NCI-H1436 (cell line): ENCODE results near the gene KCNMB3.
"Not testable (repeated sequence)": the region's sequence is repeated elsewhere in the genome, so short reads cannot be mapped to it uniquely, and the experiment has no call there.

ENCODE experiments used
- DNase-seq: peaks from one replicate; lab custom pipeline; 2025; lab: John Stamatoyannopoulos, UW

The KCNMB3 gene

GRCh38 chr3:179264449-179264848, 13.5 kb upstream of the KCNMB3 start:
- no peak for DNase-seq

DNA sequence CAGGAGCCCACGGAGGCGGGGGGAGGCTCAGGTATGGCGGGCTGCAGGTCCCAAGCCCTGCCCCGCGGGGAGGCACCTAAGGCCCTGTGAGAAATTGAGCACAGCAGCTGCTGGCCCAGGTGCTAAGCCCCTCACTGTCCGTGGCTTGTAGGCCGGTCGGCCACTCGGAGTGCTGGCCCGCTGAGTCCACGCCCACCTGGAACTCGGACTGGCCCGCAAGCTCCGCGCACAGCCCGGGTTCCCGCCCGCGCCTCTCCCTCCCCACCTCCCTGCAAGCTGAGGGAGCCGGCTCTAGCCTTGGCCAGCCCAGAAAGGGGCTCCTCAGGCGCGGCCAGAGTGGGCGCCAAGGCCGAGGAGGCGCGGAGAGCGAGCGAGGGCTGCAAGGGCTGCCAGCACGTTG, 12.2 kb upstream of the KCNMB3 start:
- no peak for DNase-seq

DNA sequence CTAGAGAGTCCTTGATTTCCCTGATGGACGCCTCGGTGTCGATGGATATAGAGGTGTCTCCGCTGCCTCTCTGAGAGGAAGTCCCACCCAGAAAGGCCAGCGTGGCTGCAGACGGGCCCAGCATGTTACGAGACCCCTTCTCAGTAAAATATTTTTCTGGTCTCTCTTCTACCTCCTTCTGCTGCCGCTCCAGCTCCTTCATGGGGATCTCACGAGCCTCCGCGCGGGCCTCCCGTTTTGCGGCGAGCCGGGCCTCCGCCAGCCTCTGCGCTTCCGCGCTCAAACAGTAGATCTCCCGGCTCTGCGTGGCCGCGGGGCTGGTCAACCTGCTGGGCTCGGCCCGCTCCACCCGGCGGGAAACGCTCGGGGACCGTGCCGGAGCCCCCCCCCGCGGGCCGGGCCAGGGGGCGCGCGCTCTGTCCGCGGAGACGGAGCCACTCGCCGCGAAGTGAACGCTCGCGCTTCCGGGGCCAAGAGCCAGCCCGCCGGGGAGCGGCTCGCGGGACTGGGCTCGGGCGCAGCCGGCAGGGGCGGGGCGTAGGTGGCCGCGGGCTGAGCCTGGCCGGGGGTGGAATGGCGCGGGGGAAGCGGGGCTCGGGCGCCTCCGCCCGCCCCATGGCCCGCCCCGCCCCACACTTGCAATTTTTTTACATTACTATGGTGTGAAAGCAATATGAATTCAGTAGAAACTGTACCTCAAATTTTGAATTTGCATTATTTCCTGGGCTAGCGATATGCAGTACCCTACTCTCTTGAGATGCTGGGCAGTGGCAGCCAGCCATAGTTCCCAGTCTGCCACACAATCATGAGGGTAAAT, 10.2 kb upstream of the KCNMB3 start:
- DNase-seq = peak; percentile 70

DNA sequence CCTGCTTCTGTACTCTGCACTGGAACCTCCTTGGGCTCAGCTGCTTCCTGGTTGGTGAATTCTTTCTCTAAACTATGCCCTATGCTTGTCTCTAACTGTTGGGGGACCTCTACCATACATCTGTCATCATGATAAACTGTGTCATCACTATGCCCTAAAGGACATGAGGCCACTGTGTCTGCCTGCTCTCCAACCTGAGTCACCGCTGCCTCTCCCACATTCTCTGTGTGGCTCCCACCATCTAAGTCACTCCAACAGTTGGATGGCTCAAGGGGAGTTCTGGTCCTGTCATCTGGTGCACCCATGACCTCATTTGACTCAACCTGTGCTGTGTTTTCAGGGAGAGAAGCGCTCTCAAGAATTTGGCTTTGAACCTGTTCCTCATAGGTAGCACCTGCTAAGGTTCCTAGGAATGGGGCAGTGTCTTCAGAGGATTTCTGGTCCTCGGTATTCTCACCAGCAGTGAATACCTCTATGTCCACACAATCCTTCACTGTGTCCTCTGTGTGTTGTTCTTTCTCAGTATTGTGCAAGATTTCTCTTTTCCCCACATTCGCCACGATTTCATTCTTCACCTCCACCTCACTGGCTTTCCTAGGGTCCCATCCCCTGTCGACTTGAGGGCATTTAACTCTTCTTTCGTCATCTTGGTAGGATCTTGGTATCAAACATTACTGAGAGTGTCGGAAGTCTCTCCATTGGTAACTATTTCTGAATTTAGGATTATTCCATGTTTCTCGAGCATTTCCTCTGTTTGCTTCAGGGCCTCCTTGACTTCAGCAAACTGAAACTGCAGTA, 9.2 kb upstream of the KCNMB3 start:
- not testable (repeated sequence) for DNase-seq

DNA sequence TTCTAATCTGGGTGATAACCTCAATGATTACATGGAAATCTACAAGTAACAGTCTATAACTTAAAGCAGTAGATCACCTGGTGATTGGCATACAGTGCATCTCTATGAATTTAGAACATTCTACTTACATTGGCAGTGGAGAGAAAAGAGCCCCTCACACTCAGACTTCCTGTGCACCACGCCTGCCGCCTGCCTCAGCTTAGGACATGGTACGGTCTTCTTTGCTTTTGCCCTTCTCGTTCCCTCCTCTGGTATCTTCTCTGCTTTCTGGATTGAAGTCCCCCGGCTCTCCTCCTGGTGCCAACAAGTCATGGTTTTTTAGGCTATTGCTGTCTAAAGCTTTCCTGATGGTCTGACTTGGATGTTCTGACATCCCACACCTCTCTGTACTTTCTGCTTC, 7.9 kb upstream of the KCNMB3 start:
- DNase-seq = no peak

DNA sequence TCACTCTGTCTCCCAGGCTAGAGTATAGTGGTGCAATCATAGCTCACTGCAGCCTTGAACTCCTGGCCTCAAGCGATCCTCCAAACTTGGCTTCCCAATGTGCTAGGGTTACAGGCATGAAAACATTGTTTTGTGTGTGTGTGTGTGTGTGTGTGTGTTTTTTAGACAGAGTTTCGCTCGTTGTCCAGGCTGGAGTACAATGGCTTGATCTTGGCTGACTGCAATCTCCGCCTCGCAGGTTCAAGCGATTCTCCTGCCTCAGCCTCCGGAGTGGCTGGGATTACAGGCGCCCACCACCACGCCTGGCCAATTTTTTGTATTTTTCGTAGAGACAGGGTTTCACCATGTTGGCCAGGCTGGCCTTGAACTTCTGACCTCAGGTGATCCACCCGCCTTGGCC, 6.8 kb upstream of the KCNMB3 start:
- not testable (repeated sequence) for DNase-seq

DNA sequence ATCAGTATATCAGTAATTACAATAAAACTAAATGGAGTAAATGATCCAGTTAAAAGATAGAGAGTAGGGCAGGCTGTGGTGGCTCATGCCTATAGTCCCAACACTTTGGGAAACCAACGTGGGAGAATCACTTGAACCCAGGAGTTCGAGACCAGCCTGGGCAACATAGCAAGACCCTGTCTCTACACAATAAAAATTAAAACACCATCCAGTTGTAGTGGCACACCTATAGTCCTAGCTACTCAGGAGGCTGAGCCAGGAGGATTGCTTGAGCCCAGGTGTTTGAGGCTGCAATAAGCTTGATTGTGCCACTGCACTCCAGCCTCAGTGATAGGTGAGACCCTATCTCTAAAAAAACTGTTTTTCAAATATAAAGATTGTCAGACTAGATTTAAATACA, 5.9 kb upstream of the KCNMB3 start:
- no peak for DNase-seq

GRCh38 chr3:179247289-179248015, 3.5 kb downstream of the KCNMB3 start:
- no peak for DNase-seq

DNA sequence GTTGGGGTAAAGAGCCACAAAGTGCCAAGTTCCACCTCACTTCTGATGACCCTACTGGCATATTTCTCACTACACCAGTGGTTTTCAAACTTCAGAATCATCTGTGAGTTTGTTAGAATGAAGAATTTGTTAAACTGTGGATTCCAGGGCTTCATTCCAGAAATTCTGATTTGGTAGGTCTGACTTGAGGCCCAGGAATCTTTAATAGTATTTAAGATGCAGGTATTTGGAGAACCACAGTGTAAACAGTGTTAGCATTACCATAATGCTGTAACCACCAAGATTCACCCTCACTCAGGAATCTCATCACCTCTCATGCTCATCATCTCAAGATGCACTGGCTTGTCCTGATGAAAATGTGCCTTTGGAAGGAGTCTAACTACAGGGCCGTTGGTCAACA, 6.0 kb downstream of the KCNMB3 start:
- no peak for DNase-seq

DNA sequence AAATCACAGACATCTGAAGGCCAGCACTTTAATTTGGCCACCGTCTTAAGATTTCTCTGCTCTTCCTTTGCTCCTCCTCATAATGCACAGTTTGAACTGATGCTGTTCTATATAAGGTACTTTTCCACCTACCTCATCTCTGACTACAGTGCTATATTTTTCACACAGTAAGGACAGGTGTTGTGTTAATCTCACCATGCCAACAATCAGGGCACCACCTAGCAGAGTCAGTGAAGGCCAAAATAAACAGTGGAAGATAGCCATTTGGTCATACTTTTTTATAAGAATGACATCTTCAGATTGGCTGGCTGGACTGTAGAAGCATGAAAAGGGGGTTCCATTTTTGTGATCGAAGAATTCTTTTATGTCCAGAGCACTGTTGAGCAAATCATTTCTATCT, 8.1 kb downstream of the KCNMB3 start:
- DNase-seq = not testable (repeated sequence)

DNA sequence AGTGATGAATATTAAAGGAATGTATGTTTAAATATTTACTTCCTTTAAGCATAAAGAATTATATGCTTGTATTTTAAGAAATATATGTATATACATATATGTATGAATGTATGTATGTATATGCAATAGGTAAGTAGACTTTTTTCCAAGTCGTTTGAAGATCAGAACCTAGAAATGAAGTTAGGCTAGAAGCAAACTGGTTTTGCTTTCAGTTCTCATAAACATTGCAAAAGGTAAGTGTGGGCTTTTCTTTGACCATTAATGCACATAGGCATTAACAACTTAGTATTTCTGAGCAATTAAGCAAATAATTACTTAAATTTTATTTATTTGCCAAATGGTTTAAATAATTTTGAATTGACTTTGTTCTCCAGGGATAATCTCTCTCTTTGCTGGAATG, 10.6 kb downstream of the KCNMB3 start:
- DNase-seq = not testable (repeated sequence)

DNA sequence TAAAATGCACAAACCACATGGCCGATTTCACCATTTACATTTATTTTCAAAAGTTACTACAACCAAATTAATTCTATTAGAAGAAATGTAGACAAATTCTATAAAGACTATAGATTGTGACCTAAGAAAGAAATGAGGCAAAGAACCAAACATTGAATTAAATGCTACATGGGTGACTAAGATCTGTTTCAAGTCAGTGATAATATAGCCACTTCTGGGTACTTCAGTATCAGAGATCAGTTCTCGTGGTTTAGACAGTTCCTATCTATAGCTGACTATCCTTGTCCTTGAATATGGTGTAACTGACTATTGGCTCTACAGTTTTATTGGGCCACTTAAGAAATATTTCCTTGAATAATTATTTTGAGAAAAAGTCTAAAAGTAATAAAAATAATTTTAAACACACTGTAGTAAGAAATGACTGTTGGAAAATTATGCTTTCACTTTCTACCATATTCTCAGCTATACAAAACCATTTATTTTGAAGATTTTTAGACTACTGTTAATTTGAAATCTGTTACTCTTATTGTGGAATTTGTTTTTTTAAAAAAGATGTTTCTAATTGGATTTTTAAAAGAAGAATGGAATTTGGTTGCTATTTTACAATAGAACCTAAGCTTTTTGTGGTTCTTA, 14.1 kb downstream of the KCNMB3 start:
- DNase-seq = no peak

DNA sequence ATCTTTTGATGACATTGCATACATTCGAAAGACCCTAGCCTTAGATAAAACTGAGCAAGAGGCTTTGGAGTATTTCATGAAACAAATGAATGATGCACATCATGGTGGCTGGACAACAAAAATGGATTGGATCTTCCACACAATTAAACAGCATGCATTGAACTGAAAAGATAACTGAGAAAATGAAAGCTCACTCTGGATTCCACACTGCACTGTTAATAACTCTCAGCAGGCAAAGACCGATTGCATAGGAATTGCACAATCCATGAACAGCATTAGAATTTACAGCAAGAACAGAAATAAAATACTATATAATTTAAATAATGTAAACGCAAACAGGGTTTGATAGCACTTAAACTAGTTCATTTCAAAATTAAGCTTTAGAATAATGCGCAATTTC, 16.7 kb downstream of the KCNMB3 start:
- no peak for DNase-seq

DNA sequence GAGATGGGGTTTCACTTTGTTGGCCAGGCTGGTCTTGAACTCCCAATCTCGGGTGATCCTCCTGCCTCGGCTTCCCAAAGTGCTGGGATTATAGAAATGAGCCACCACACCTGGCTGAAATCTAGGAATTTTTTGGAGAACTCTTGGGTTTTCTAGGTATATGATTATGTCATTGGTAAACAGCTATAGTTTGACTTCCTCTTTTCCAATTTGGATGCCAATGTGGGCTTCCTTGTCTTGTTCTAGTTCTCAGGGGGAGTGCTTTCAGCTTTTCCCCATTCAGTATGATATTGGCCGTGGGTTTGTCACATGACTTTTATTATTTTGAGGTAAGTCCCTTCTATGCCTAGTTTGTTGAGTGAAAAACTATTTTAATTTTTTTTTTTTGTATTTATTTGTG, 17.9 kb downstream of the KCNMB3 start:
- DNase-seq = no peak

DNA sequence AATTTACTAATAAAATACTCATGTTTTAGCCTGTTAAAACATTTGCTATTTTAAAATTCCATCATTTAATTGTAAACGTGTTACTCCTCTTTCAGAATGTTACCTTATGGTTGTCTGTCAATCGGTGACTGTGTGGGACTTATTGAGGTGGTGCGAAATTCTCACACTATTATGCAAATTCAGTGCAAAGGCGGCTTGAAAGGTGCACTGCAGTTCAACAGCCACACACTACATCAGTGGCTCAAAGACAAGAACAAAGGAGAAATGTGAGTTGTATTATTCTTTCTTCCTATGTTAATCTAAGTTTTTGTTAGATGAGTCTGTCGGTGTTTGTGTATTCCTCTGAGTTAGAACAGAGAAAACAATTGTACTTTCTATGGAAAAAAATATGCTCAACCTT, 21.7 kb downstream of the KCNMB3 start:
- DNase-seq = no peak

DNA sequence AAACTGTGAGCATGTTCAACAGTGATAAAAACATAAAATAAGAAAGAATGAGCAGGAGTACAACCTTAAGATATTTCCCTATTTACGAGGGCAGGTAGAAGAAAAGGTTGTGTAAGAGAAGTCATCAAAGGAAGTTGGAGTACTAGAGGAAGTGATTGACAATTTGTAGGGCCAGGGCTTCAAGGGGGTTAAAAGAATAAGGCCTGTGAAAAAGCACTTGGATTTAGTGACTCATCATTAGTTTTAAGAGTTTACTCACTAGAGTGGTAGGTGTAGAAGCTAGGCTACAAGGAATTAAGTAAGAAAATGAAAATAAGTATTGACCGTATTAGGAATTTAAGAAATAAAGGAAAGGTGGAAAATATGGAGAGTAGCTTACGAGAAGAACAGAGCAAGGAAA, 23.6 kb downstream of the KCNMB3 start:
- no peak for DNase-seq

DNA sequence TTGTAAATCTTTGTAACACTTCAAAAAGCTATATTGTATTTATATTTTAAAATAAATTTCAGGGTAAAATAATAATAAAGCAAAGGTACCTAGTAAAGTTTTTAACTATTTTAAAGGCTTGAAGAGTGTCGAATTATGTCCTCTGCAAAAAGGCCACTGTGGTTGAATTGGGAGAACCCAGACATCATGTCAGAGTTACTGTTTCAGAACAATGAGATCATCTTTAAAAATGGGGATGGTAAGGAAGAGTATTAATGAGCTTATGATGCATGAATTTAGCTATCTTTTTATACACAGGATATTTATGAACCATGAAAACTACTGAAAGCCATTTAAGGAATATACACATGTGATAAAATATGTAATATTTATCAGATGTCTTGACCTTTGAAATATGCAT, 26.3 kb downstream of the KCNMB3 start:
- DNase-seq = no peak

DNA sequence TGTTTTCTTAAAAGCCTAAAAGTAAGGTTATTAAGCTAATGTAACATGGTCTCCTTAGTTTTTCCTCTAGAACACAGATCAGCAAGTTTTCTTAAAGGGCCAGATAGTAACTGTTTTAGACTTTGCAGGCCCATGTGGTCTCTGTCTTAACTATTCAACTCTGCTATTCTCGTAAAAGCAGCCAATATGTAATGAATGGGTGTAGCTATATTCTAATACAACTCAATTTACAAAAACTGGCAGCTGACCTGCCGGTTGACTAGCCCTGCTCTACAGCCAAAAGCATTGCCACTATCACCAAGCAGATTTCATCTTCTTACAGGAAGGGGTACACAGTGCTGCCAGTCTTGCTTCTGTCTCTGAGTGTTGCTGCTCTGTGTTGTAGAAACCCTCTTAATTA, 27.4 kb downstream of the KCNMB3 start:
- DNase-seq = no peak

DNA sequence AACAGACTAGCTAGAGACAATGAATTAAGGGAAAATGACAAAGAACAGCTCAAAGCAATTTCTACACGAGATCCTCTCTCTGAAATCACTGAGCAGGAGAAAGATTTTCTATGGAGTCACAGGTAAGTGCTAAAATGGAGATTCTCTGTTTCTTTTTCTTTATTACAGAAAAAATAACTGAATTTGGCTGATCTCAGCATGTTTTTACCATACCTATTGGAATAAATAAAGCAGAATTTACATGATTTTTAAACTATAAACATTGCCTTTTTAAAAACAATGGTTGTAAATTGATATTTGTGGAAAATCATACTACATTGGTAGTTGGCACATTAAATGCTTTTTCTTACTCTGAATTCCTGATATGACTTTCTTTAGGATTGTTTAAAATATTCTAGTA, 32.7 kb downstream of the KCNMB3 start:
- not testable (repeated sequence) for DNase-seq

GRCh38 chr3:179215550-179215949, 35.4 kb downstream of the KCNMB3 start:
- not testable (repeated sequence) for DNase-seq

DNA sequence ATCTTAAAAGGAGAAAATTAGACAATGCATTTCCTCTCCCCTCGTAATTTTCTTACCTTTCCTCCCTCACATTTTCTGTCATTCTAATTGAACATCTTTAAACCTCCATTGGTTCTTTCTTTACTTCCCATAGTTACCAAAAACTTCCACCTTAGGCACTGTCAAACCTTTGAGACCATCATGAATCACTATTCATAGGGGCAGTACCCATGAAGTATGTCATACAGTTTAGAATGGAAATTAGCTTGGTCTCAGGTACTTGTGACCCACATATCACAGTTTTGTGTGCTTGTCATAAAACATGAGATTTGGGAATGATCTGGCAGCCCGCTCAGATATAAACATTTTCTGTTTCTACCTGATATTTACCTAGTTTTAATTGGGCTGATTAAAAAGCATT, 50.1 kb downstream of the KCNMB3 start:
- no peak for DNase-seq

GRCh38 chr3:179196700-179197099, 54.2 kb downstream of the KCNMB3 start:
- no peak for DNase-seq
